SHP77 treated with DMSO at 0.1 percent for 48 hours (cell line): ENCODE measurements around the gene ADAT3.

Source experiments
- DNase-seq: peaks from one replicate; lab custom pipeline; 2025; lab: John Stamatoyannopoulos, UW

Gene ADAT3

DNA sequence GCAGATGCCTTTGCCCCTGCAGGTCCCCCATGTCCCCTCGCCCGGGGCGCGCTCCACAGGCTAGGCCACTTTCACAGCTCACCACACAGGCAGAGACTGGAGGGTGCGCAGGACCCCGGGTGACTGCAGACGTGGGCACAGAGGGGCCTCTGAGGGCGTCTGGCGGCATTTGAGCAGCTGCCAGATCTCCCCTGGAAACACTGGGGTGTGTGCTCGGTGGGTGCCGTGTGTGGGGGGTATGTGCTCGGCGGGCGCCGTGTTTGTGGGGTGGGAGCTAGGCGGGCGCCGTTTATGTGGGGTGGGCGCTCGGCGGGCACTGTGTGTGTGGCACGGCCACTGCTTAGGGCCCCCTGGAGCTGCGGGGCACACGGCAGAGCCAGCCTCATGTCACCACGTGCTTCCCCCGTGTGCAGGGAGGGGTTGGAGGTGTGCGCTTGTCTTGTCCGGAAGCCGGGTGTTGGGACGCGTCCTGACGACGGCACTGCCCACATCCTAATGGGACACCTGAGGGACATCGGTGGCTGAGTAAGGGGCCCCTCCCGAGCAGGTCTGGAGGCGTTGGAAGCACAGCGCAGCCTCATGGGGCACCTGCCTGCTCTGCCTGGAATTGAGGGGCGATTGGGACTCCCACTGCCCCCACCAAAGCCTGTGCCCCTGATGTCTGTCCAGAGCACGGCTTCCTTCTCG is 52.5 kb downstream of the ADAT3 start:
- DNase-seq: no peak

DNA sequence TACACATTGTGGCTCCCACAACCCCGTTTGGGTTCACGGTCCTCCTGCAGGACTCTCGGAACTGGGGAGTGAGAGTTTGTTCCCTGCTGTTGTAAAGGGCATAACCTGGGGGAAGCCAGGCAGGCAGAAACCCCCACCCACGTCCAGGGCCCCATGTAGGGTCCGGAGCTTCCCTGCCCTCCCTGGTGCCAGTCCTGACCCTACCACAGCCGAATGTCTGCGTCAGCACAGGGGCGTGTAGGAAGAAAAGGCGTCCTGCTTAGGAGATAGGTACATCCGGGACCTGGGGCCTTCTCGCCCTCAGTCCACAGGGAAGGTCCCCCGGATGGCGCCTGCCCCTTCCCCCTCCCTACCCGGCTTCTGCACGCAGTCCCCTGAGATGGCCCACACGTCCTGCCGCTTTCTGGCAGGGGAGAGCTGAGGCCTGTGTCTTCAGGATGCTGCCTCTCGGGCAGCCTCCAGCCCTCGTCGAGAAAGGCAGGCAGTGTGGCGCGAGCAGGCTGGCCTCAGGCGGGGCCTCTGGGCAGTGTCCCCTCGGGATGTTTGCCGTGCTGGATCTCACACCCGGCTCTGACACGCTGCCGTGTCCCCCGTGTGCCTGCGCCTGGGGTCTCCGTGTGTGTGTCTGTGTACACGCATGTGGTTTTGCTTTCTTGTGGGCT is 54.9 kb downstream of the ADAT3 start:
- no peak for DNase-seq

DNA sequence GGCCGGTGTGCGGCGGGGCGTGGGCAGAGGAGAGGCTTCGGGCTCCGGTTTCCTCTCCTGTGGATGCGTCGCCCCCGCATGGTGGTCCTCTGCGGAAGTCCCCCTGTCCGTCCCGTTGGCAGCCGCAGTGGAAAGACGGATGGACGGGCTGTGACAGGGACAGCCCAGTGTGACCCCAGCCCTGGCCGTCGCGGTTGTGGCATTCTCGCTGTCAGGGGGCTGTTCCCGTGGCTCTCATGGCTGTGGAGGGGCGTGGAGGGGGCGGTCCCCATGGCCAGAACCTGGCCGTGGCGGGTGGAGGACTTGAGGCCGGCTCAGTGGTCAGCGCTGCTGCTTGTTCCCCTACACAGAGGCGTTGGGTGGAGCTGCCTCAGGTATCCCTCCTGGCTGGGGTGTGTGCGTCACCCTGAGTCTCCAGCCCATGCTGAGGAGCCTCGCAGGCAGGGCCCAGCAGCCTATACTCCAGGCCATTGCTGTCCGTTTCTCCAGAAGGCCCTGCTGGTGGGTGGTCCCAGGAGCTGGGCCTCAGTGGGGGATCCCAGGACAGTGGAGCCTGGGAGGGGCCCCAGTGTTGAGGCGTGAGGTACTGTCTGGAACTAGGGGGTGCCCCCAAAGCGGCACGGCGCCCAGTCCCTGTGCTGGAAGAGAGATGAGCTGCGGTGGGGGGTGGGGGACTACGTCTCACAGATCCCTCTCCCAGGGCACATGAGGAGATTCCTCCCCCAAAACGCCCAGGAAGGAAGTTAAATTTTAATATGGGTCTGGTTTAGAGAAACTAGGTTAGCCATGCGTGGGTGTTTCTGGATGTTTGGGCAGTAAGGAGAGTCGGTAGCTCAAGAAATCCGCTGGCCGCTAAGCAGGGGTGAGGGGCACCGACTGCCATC is 56.0 kb downstream of the ADAT3 start:
- DNase-seq: no peak

DNA sequence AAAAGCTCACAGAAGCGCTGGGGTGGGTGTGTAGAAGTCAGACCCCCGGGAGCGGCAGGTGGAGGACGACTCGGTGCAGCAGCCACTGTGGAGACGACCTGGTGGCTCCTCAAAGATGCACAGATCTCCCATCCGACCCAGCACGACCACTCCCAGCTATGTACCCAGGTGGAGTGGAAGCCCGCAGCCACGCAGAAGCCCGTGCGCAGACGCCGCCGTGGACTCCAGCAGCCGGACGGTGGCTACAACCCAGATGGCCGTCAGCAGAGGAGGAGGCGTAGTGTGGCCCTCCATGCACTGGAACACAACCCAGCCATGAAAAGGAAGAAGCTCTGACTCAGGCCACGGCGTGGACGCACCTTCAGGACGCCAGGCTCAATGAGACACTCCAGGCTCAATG is 57.5 kb downstream of the ADAT3 start:
- DNase-seq: no peak
